ENCODE results near the gene FEZF2.

The FEZF2 gene

GRCh38 chr3:62332017-62332416 is 41.3 kb downstream of the FEZF2 start:
- TF ChIP-seq GATA1 (IDR thresholded peaks at IDR 0.05; ENCODE audit: low read depth, low read length) (no peak), POLR2A (IDR thresholded peaks at IDR 0.05; ENCODE audit: low read length) (no peak)
- DNase-seq = no peak

- no peak for TF ChIP-seq GATA1 (IDR thresholded peaks at IDR 0.05; ENCODE audit: low read depth, low read length)
- TF ChIP-seq POLR2A (IDR thresholded peaks at IDR 0.05; ENCODE audit: low read length) = no peak
- DNase-seq = no peak
Measured at GRCh38 chr3:62329971-62330370, 43.4 kb downstream of the FEZF2 start.

- TF ChIP-seq GATA1 (IDR thresholded peaks at IDR 0.05; ENCODE audit: low read depth, low read length) = no peak
Measured at GRCh38 chr3:62325896-62326295, 47.5 kb downstream of the FEZF2 start.

GRCh38 chr3:62323241-62323640 is 50.1 kb downstream of the FEZF2 start:
- TF ChIP-seq GATA1 (IDR thresholded peaks at IDR 0.05; ENCODE audit: low read depth, low read length) (no peak), POLR2A (IDR thresholded peaks at IDR 0.05; ENCODE audit: low read length) (no peak)
- no peak for DNase-seq

More at GRCh38 chr3:62325896-62326295, 47.5 kb downstream of the FEZF2 start:
- no peak for DNase-seq

All from erythroblast (primary cell).